Measurements from ENCODE around the gene NOS2.
"Not testable (repeated sequence)": the region's sequence is repeated elsewhere in the genome, so short reads cannot be mapped to it uniquely, and the experiment has no call there.

The NOS2 gene

DNA sequence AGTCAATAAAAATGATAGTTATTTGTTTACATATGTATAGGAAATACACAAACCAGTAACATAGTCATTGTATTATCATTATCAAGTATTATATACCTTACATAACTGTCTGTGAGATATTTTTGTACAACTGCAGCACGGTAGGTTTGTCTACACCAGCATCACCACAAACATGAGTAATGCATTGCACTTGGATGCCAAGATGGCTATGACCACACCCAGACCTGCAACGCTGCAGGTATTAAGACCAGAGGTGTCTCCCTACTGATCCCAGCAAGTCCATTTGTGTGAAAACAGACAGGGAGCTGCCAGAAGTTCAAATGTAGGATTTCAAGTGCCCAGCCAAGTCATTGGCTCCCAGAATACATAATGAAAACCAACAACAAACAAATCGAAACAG, 34.2 kb upstream of the NOS2 start:
- H3K4me1 ChIP-seq (ENCODE audit: control insufficient read depth, insufficient read depth, low read length) = no peaks in the 10 kb centered on the region
- H3K36me3 ChIP-seq (ENCODE audit: control insufficient read depth, insufficient read depth, low read length) = no peaks in the 10 kb centered on the region
- H3K27ac ChIP-seq (ENCODE audit: low read depth, low read length) = no peak overlapping the region
- H3K4me3 ChIP-seq (ENCODE audit: low read length) = no peak overlapping the region
- H3K27me3 ChIP-seq (ENCODE audit: control insufficient read depth, insufficient read depth, low read length) = no peaks in the 10 kb centered on the region
- H3K9ac ChIP-seq (ENCODE audit: low read length) = no peak overlapping the region

DNA sequence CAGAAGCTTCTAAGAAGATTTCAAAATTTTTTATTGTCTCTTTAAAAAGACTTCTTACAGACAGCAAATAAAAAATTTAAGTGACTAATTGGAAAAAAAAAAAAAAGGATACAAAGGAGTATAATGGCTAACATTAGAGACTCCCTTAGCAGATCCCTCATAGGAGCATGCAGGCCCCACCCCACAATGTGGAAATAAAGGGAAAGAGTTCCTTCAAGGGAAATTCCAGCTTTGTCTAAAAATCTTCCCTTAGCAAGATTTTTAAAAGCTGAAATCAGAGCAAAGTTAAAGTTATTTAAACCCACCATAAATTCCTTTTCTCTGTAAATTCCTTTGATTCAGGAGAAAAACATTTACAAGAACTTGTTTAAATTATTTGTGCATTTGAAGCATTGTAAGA, 32.5 kb upstream of the NOS2 start:
- Histone ChIP-seq H3K36me3 (ENCODE audit: control insufficient read depth, insufficient read depth, low read length) (no peaks in the 10 kb centered on the region), H3K4me1 (ENCODE audit: control insufficient read depth, insufficient read depth, low read length) (no peaks in the 10 kb centered on the region), H3K27me3 (ENCODE audit: control insufficient read depth, insufficient read depth, low read length) (no peaks in the 10 kb centered on the region), H3K9ac (ENCODE audit: low read length) (no peak overlapping the region), H3K27ac (ENCODE audit: low read depth, low read length) (no peak overlapping the region), H3K4me3 (ENCODE audit: low read length) (no peak overlapping the region)

DNA sequence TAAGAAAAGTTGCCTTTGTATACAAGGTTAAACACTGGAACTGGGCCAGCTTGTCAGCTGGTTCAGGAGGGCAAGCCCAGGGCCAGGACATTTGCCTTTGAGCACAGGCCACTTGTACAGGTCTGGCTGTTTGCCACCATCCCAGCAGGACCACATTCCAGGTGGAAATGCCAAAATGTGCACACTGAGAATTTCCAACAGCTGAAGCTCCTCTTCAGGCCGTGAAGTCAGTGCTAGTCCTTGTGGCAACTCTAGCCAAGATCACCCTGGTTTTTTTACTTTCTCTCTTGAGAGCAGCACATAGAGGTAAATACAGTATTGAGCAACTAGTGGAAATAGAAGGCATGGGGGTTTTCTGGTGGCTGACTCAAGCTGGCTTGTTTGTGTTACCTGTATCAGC, 29.6 kb upstream of the NOS2 start:
- not testable (repeated sequence) for H3K36me3 ChIP-seq (ENCODE audit: control insufficient read depth, insufficient read depth, low read length); H3K9ac ChIP-seq (ENCODE audit: low read length); H3K4me1 ChIP-seq (ENCODE audit: control insufficient read depth, insufficient read depth, low read length); H3K4me3 ChIP-seq (ENCODE audit: low read length); H3K27me3 ChIP-seq (ENCODE audit: control insufficient read depth, insufficient read depth, low read length); H3K27ac ChIP-seq (ENCODE audit: low read depth, low read length)

DNA sequence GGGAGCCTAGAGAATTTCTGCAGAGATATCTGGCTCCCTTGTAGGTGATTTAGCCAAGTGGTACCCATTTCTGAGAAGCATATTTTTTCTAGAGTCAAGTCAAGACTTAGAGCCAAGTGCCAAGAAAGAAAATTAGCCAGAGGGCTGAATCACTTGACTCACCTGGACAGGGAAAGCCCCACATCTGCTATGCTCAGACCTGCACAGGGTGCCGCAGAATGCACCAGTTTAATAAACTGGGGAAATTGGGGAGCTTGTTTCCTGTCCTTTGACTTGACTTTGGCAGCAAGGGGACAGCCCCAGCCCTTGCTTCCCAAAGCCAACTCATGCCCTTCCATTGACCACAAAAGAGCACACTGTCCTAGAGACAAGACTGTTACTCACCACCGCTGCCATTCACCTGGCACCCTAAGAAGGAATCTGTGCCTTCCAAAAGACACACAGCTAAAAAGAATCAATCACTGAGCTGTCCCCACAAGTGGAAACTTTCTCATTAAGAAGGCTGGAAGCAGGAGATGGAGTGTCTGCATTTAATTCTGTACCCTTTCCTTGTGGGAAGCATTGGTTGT, 28.9 kb upstream of the NOS2 start:
- H3K27ac ChIP-seq (ENCODE audit: low read depth, low read length); H3K36me3 ChIP-seq (ENCODE audit: control insufficient read depth, insufficient read depth, low read length); H3K4me3 ChIP-seq (ENCODE audit: low read length); H3K27me3 ChIP-seq (ENCODE audit: control insufficient read depth, insufficient read depth, low read length); H3K4me1 ChIP-seq (ENCODE audit: control insufficient read depth, insufficient read depth, low read length); H3K9ac ChIP-seq (ENCODE audit: low read length): not testable (repeated sequence)

DNA sequence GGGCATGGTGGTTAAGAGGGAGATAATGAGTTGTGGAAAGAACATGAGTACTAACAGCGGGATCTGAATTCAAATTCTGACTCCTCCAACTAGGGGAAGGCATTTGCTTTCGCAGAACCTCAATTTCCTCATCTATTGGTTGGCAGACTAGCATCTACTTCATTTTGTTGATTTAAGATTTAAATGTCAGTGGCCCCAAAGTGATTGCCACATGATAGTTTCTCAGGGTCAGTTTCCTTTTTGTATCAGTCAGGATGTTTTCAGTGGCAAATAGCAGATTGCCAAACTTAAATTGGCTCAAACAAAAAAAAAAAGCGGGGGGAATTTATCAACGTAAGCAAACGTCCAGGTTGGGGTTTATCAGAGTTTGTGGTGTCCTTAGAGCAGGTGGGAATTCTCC, 25.1 kb upstream of the NOS2 start:
- H3K4me1 ChIP-seq (ENCODE audit: control insufficient read depth, insufficient read depth, low read length) = no peaks in the 10 kb centered on the region
- H3K9ac ChIP-seq (ENCODE audit: low read length) = no peak overlapping the region
- no peak overlapping the region for H3K27ac ChIP-seq (ENCODE audit: low read depth, low read length)
- no peaks in the 10 kb centered on the region for H3K36me3 ChIP-seq (ENCODE audit: control insufficient read depth, insufficient read depth, low read length)
- H3K27me3 ChIP-seq (ENCODE audit: control insufficient read depth, insufficient read depth, low read length) = no peaks in the 10 kb centered on the region
- H3K4me3 ChIP-seq (ENCODE audit: low read length) = no peak overlapping the region

DNA sequence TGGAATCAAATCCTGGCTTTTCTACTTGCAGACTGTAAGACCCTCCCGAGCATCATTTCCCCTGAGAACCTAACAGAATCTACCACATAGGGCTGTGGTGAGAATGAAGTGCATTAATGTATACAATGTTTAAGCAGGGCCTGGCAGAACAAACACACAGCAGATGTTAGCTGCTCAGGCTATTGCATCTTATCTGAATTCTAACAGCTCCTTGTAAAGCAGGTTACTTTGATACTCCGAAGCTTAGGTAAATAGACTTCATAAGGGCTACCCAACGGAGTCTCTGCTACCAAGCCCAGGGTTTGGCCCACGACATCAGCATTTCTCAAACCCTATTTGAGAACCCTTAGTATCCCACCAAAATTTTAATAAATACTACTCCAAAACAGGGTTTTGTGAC, 24.4 kb upstream of the NOS2 start:
- Histone ChIP-seq H3K4me1 (ENCODE audit: control insufficient read depth, insufficient read depth, low read length) (no peaks in the 10 kb centered on the region), H3K27ac (ENCODE audit: low read depth, low read length) (no peak overlapping the region), H3K4me3 (ENCODE audit: low read length) (no peak overlapping the region), H3K27me3 (ENCODE audit: control insufficient read depth, insufficient read depth, low read length) (no peaks in the 10 kb centered on the region), H3K36me3 (ENCODE audit: control insufficient read depth, insufficient read depth, low read length) (no peaks in the 10 kb centered on the region), H3K9ac (ENCODE audit: low read length) (no peak overlapping the region)

DNA sequence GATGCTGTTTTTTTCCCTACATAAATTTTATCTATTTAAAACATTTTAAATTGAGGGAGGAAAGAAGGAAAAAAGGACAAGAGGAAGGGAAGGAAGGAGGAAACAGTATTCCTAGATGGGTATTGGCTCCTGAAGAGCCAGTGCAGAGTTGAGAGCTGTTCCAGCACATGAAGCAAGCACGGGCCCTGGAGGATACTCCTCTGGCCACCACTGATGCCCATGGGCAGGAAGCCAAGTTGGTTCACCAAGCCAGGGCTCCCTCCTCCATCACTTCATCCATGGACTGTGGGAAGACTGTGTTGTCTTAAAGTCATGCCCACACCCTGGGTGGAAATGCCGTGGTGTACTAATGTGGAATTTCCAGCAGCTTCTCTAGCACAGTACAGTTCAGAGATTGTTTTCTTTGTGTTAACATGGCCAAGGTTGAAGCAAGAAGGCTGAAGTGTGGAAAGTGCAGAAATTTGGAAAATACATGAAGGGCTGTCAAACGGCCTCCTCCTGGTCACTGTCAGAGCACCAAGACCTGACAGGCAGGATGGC, 23.9 kb upstream of the NOS2 start:
- no peak overlapping the region for H3K4me3 ChIP-seq (ENCODE audit: low read length)

DNA sequence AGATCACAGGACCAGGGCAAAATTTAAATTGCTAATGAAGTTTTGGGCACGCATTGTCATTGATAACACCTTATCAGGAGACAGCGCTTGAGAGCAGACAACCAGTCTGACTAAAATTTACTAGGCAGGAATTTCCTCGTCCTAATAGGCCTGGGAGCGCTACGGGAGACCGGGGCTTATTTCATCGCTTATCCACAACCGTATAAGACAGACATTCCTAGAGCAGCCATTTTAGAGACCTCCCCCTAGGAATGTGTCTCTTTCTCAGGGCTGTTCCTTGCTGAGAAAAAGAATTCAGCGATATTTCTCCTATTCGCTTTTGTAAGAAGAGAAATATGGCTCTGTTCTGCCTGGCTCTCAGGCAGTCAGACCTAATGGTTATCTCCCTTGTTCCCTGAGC, 21.8 kb upstream of the NOS2 start:
- not testable (repeated sequence) for H3K4me1 ChIP-seq (ENCODE audit: control insufficient read depth, insufficient read depth, low read length); H3K9ac ChIP-seq (ENCODE audit: low read length); H3K27ac ChIP-seq (ENCODE audit: low read depth, low read length); H3K27me3 ChIP-seq (ENCODE audit: control insufficient read depth, insufficient read depth, low read length); H3K4me3 ChIP-seq (ENCODE audit: low read length); H3K36me3 ChIP-seq (ENCODE audit: control insufficient read depth, insufficient read depth, low read length)

More for the DNA sequence above, 23.9 kb upstream of the NOS2 start:
- no peak overlapping the region for H3K9ac ChIP-seq (ENCODE audit: low read length)
- H3K27ac ChIP-seq (ENCODE audit: low read depth, low read length) = no peak overlapping the region
- H3K4me1 ChIP-seq (ENCODE audit: control insufficient read depth, insufficient read depth, low read length) = no peaks in the 10 kb centered on the region
- no peaks in the 10 kb centered on the region for H3K27me3 ChIP-seq (ENCODE audit: control insufficient read depth, insufficient read depth, low read length)
- H3K36me3 ChIP-seq (ENCODE audit: control insufficient read depth, insufficient read depth, low read length) = no peaks in the 10 kb centered on the region

GRCh38 chr17:27821318-27821717, 21.0 kb upstream of the NOS2 start:
- no peak overlapping the region for H3K27ac ChIP-seq (ENCODE audit: low read depth, low read length)
- H3K4me1 ChIP-seq (ENCODE audit: control insufficient read depth, insufficient read depth, low read length) = no peaks in the 10 kb centered on the region
- no peaks in the 10 kb centered on the region for H3K36me3 ChIP-seq (ENCODE audit: control insufficient read depth, insufficient read depth, low read length)
- no peaks in the 10 kb centered on the region for H3K27me3 ChIP-seq (ENCODE audit: control insufficient read depth, insufficient read depth, low read length)
- no peak overlapping the region for H3K4me3 ChIP-seq (ENCODE audit: low read length)
- no peak overlapping the region for H3K9ac ChIP-seq (ENCODE audit: low read length)

GRCh38 chr17:27819145-27819544, 18.8 kb upstream of the NOS2 start:
- H3K4me3 ChIP-seq (ENCODE audit: low read length) = no peak overlapping the region
- H3K27me3 ChIP-seq (ENCODE audit: control insufficient read depth, insufficient read depth, low read length) = no peaks in the 10 kb centered on the region
- H3K4me1 ChIP-seq (ENCODE audit: control insufficient read depth, insufficient read depth, low read length) = no peaks in the 10 kb centered on the region
- no peak overlapping the region for H3K27ac ChIP-seq (ENCODE audit: low read depth, low read length)
- H3K36me3 ChIP-seq (ENCODE audit: control insufficient read depth, insufficient read depth, low read length) = no peaks in the 10 kb centered on the region
- no peak overlapping the region for H3K9ac ChIP-seq (ENCODE audit: low read length)

GRCh38 chr17:27818401-27819105, 18.2 kb upstream of the NOS2 start:
- Histone ChIP-seq H3K4me1 (ENCODE audit: control insufficient read depth, insufficient read depth, low read length) (no peaks in the 10 kb centered on the region), H3K4me3 (ENCODE audit: low read length) (no peak overlapping the region), H3K27ac (ENCODE audit: low read depth, low read length) (no peak overlapping the region), H3K27me3 (ENCODE audit: control insufficient read depth, insufficient read depth, low read length) (no peaks in the 10 kb centered on the region), H3K9ac (ENCODE audit: low read length) (no peak overlapping the region), H3K36me3 (ENCODE audit: control insufficient read depth, insufficient read depth, low read length) (no peaks in the 10 kb centered on the region)

GRCh38 chr17:27817731-27818130, 17.4 kb upstream of the NOS2 start:
- H3K27ac ChIP-seq (ENCODE audit: low read depth, low read length) = no peak overlapping the region
- H3K9ac ChIP-seq (ENCODE audit: low read length) = no peak overlapping the region
- no peak overlapping the region for H3K4me3 ChIP-seq (ENCODE audit: low read length)

DNA sequence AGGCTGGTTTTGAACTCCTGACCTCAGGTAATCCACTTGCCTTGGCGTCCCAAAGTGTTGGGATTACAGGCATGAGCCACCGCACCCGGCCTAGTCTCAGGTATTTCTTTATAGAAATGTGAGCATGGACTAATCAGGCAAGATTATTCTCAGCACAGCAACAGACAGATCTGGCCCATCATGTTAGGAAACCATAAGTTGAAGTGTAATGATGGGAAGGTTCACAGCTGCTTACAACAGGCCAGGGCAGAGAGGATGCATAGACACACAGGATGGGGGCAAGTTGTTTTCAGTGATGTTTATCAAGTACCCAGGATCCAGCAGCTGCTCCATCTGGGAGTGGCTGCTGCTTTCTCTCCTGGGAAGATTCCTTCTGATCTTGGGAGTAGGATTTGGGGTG, 16.6 kb upstream of the NOS2 start:
- no peak overlapping the region for H3K27ac ChIP-seq (ENCODE audit: low read depth, low read length)
- no peaks in the 10 kb centered on the region for H3K27me3 ChIP-seq (ENCODE audit: control insufficient read depth, insufficient read depth, low read length)

More at GRCh38 chr17:27817731-27818130, 17.4 kb upstream of the NOS2 start:
- Histone ChIP-seq H3K36me3 (ENCODE audit: control insufficient read depth, insufficient read depth, low read length) (no peaks in the 10 kb centered on the region), H3K27me3 (ENCODE audit: control insufficient read depth, insufficient read depth, low read length) (no peaks in the 10 kb centered on the region), H3K4me1 (ENCODE audit: control insufficient read depth, insufficient read depth, low read length) (no peaks in the 10 kb centered on the region)

More for the DNA sequence above, 16.6 kb upstream of the NOS2 start:
- Histone ChIP-seq H3K4me3 (ENCODE audit: low read length) (no peak overlapping the region), H3K4me1 (ENCODE audit: control insufficient read depth, insufficient read depth, low read length) (no peaks in the 10 kb centered on the region), H3K36me3 (ENCODE audit: control insufficient read depth, insufficient read depth, low read length) (no peaks in the 10 kb centered on the region), H3K9ac (ENCODE audit: low read length) (no peak overlapping the region)
